Kidney (tissue), 14 donors: ENCODE data around the gene MUC2. TPM values are rescaled to one million over a fixed set of nuclear protein-coding genes. Genes with fewer than 3 reads are reported as not detected.
A peak's percentile ranks its signal among the peaks of the same experiment; 100 is the strongest.

Experiments
- DNase-seq, 5 donors: peaks; one replicate each; pipeline ENCODE4 v3.0.0-alpha.2; 2013 to 2020
- FAIRE-seq: peaks from 2 replicates; lab custom pipeline; 2012; peaks lifted over from hg19 to GRCh38; lab: Jason Lieb, UNC
- H3K27ac ChIP-seq, 2 donors: one replicate each; pipeline ENCODE4 v1.7.0; 2013; ENCODE audit warnings: low read depth in 2 of 2, low read length in 2 of 2, inconsistent platforms in 1 of 2
- H3K27me3 ChIP-seq: one replicate; pipeline ENCODE4 v1.7.1; 2013; ENCODE audit warnings: low read length, inconsistent platforms; ENCODE audit not compliant: control insufficient read depth, insufficient read depth
- H3K36me3 ChIP-seq, 3 donors: one replicate each; pipeline versions ENCODE4 v1.7.0 to v1.7.1; 2013; ENCODE audit warnings: low read length in 3 of 3, control low read depth in 1 of 3, inconsistent platforms in 1 of 3; ENCODE audit not compliant: insufficient read depth in 3 of 3, control insufficient read depth in 2 of 3
- H3K4me1 ChIP-seq, 3 donors: one replicate each; pipeline versions ENCODE4 v1.7.0 to v1.7.1; 2013; ENCODE audit warnings: low read length in 3 of 3, inconsistent platforms in 1 of 3, low read depth in 1 of 3; ENCODE audit not compliant: control insufficient read depth in 2 of 3, insufficient read depth in 2 of 3
- H3K4me3 ChIP-seq, 3 donors: one replicate each; pipeline versions ENCODE4 v1.7.0 to v1.8.1; 2013; ENCODE audit warnings: low read length in 3 of 3, control low read depth in 1 of 3, inconsistent platforms in 1 of 3
- H3K9ac ChIP-seq, 3 donors: one replicate each; pipeline versions ENCODE4 v1.7.0 to v1.7.1; 2013; ENCODE audit warnings: low read length in 3 of 3, control low read depth in 1 of 3, inconsistent platforms in 1 of 3
- H3K9me3 ChIP-seq, 3 donors: one replicate each; pipeline versions ENCODE4 v1.7.0 to v1.7.1; 2013; ENCODE audit warnings: low read length in 3 of 3, control low read depth in 1 of 3, inconsistent platforms in 1 of 3; ENCODE audit not compliant: control insufficient read depth in 2 of 3, insufficient read depth in 1 of 3
- CTCF ChIP-seq: IDR thresholded peaks from 3 replicates; pipeline ENCODE4 v1.5.1; 2012; ENCODE audit warnings: mild to moderate bottlenecking, moderate library complexity, borderline replicate concordance; ENCODE audit not compliant: insufficient read depth; ENCODE audit errors: extremely low read depth
- intact Hi-C: fragments of 100-400 bp; cut with DNase I; formaldehyde crosslinking; loops from one replicate; pipeline ENCODE4 v1.11.1; 2022
- polyA plus RNA-seq: library from polyadenylated mRNA; stranded (reverse); fragments of 350-450 nt; fragmentation: Illumina TruSeq; extraction: RNeasy Lipid Tissue Mini Kit (QIAGEN cat#74804); gene quantifications from one replicate; pipeline ENCODE4 v1.2.3, GENCODE V29; 2014; ENCODE audit warnings: low read depth, low replicate concordance; ENCODE audit not compliant: insufficient read depth
- total RNA-seq: library from RNA; stranded (reverse); fragmentation: NEBNext Ultra II Directional; extraction: Animal tissue kit (Norgen Biotek cat#: 25700); gene quantifications from one replicate; pipeline ENCODE4 v1.2.1, GENCODE V29; 2021
- donor health status: control.
- donor health status: control.
- donor health status: control.
- donor health status: control.
- donor health status: control.
- donor health status: DM: yes; HTN: yes; CAD: no.
- donor health status: Normal renal cell carcinoma (clear cell type).

MUC2 gene
- total and polyA plus RNA-seq, 2 donors from 2014 or later = not detected

- H3K27ac ChIP-seq = no peak overlapping the region
- peaks cover 0 to 6% (median 0%) of the 10 kb centered on the region in 3 donors for H3K4me1 ChIP-seq
- H3K27me3 ChIP-seq = no peaks in the 10 kb centered on the region
- H3K36me3 ChIP-seq = no peaks in the 10 kb centered on the region
- intact Hi-C loops = loop anchor here (10.0 kb wide), 1 partner anchor 194 kb away; no protein-coding TSS in a partner anchor
- no peak for FAIRE-seq
- peaks cover 0 to 5% (median 0%) of the 10 kb centered on the region in 3 donors for H3K9me3 ChIP-seq
- TF ChIP-seq CTCF = no peak
- peak in 2 of 5 donors; percentile 29 to 54 for DNase-seq
- no peak overlapping the region for H3K4me3 ChIP-seq
- H3K9ac ChIP-seq = no peak overlapping the region
Measured at GRCh38 chr11:1048375-1049070, 26.2 kb upstream of the MUC2 start.

DNA sequence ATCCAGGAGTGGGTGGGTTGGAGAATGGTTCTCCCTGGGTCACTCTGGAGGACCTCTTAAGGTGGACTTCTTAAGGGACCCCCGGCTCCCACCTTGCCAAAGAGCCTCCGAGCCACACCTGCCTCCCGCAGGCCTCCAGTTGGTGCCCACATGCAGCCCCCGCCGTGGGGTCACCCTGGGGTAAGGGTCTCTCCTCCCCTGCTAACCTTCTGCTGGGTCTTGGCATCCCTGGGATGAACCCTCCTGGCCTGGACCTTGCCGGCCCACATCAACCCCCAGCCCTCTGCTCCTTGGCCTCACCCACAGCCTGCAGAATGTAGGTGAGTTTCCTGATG, 25.6 kb upstream of the MUC2 start:
- Histone ChIP-seq H3K36me3 (no peaks in the 10 kb centered on the region), H3K27ac (no peak overlapping the region), H3K9me3 (peaks cover 0 to 5% (median 0%) of the 10 kb centered on the region in 3 donors), H3K4me1 (peaks cover 0 to 2% (median 0%) of the 10 kb centered on the region in 3 donors), H3K4me3 (no peak overlapping the region), H3K9ac (no peak overlapping the region), H3K27me3 (no peaks in the 10 kb centered on the region)
- intact Hi-C loops = loop anchor here (10.0 kb wide), 1 partner anchor 194 kb away; no protein-coding TSS in a partner anchor
- FAIRE-seq (no peak), DNase-seq (peak in 2 of 5 donors; percentile 32 to 61)
- TF ChIP-seq CTCF = no peak

DNA sequence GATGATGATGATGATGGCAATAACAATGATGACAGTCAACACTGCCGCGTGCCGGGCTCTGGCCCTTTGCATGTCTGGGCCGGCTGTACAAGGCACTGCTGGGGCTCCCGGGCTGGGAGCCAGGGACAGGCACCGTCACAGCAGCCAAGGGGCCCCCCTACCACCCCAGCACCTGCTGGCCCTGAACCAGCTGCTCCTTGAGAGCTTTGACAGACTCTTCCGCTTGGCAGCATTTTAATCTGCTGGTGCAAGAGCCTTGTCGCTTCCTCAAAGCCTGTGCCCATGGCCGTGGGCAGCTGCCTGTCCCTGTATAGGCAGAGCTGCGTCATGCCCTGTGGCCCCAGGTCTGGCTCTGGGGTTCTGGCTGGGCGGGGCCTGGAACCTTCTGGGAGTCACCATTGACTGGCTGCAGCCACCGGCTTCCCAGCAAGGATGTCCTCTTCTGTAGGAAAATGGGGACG, 25.2 kb upstream of the MUC2 start:
- FAIRE-seq (no peak), DNase-seq (peak in 2 of 5 donors; percentile 36 to 68)
- no peak overlapping the region for H3K4me3 ChIP-seq
- H3K9ac ChIP-seq = no peak overlapping the region
- H3K9me3 ChIP-seq = peaks cover 0 to 5% (median 0%) of the 10 kb centered on the region in 3 donors
- H3K27me3 ChIP-seq = no peaks in the 10 kb centered on the region
- H3K36me3 ChIP-seq = no peaks in the 10 kb centered on the region
- TF ChIP-seq CTCF = no peak
- intact Hi-C loops = loop anchor here (10.0 kb wide), 1 partner anchor 195 kb away; no protein-coding TSS in a partner anchor
- peaks cover 0 to 2% (median 0%) of the 10 kb centered on the region in 3 donors for H3K4me1 ChIP-seq
- no peak overlapping the region for H3K27ac ChIP-seq
